ENCODE results near the gene C10orf95. TPM values are rescaled to one million over a fixed set of nuclear protein-coding genes. Genes with fewer than 3 reads are reported as not detected.

The C10orf95 gene
- total RNA-seq, 2 experiments from 2014 or later = 0.20 to 0.36 TPM

DNA sequence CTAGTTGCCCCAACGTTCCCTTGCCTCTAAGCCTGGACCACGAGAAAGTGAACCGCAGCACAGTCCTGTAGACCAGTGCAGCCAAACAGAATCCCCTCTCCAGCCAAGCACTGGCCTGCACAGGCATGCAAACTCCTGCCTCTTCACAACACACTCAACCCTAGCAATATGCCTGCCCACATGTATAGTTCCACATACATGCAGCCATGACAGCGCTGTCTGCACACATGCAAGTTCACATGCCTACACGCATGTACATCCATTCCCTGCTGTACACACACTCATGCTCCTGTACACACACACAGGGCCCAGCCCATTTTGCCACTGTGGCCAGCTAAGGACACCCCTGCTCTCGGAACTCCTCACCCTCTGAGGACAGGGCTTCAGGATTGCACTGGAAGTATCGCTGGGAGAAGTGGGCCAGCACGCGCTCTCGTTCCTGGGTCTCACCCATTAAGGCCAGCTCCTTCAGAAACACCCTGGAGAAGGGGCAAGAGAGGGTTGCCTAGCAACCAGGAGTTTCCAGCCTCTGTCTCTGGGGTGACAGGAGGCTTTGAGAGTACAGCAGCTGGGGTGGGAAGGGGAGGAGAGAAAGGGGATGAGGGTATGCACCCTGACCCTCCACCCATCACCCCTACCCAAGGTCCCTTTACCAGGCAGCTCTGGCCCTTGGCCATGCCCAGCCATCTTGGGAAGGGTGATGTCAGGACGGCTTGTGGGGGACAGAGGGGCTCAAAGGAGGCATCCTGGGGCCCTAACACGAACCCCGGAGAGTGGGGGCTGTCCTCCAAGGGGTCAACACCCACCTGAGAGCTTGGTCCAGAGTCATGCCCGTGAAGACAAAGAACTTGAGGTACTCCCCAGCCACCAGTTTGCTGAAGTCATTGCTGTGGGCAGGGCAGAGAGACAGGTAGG lies 39.7 kb downstream of the C10orf95 start:
- no peak for DNase-seq
- Mint-ChIP-seq H3K36me3 (ENCODE audit: low read depth) (no peaks in the 10 kb centered on the region), H3K4me3 (peak overlapping the region; percentile 80), H3K9me3 (no peaks in the 10 kb centered on the region), H3K27ac (no peak overlapping the region), H3K4me1 (ENCODE audit: low read depth) (peaks cover 38% of the 10 kb centered on the region), H3K27me3 (peaks cover 13% of the 10 kb centered on the region)
- TF ChIP-seq, protein P1, sequence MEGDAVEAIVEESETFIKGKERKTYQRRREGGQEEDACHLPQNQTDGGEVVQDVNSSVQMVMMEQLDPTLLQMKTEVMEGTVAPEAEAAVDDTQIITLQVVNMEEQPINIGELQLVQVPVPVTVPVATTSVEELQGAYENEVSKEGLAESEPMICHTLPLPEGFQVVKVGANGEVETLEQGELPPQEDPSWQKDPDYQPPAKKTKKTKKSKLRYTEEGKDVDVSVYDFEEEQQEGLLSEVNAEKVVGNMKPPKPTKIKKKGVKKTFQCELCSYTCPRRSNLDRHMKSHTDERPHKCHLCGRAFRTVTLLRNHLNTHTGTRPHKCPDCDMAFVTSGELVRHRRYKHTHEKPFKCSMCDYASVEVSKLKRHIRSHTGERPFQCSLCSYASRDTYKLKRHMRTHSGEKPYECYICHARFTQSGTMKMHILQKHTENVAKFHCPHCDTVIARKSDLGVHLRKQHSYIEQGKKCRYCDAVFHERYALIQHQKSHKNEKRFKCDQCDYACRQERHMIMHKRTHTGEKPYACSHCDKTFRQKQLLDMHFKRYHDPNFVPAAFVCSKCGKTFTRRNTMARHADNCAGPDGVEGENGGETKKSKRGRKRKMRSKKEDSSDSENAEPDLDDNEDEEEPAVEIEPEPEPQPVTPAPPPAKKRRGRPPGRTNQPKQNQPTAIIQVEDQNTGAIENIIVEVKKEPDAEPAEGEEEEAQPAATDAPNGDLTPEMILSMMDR (IDR thresholded peaks at IDR 0.05) = no peak
- POLR2A ChIA-PET = interaction anchor here (0.7 to 6.1 kb wide), 7 partner anchors 9 to 251 kb away, joined by 3 to 107 read pairs (median 6); partner anchors contain the start of genes FBXL15 and NFKB2
- CTCF ChIA-PET = interaction anchor here (1.3 to 5.5 kb wide), 5 partner anchors 11 to 74 kb away, joined by 3 to 57 read pairs (median 18); partner anchors contain the start of gene NFKB2
- ATAC-seq = no peak
- intact Hi-C loops (cut with micrococcal nuclease) = loop anchor here (5.0 kb wide), 1 partner anchor 344 kb away; the partner anchor contains the start of gene HPS6

DNA sequence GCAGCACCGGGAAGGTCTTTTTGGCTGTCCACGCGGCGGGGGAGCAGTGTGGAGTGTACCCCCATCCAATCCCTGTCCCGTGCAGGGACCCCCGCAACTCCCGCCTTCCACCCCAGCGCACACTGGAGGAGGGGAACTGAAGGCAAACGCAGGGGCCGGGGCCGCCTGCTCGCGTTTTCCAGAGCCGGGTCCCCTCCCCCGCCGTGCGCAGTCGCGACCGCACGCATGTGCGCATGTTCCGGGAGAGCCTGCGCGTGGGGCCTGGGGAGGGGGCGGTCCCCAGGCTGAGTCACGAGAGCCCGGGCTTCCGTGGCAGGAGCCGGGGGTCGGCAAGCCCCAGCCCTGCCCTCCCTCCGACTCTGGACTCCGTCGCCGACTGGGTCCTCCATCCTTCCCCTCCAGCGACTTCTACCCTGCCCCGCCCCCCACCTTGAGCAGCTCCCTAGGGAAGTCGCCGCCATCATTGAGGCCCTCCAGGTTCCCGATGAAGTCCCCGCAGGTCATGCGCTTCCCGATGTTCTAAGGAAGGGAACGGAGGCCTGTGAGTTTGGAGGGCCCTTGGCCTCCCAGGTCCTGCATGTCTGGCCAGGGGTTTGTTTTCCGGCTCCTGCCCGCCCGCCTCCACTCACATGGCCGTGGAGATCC lies 40.8 kb downstream of the C10orf95 start:
- peak overlapping the region; percentile 62 for H3K27ac Mint-ChIP-seq
- no peaks in the 10 kb centered on the region for H3K9me3 Mint-ChIP-seq
- peaks cover 8% of the 10 kb centered on the region for H3K27me3 Mint-ChIP-seq
- ATAC-seq (peak; percentile 21), DNase-seq (peak; percentile 72)
- no peaks in the 10 kb centered on the region for H3K36me3 Mint-ChIP-seq (ENCODE audit: low read depth)
- intact Hi-C loops (cut with micrococcal nuclease) = loop anchor here (5.0 kb wide), 1 partner anchor 343 kb away; the partner anchor contains the start of gene HPS6
- POLR2A ChIA-PET = interaction anchor here (0.6 to 6.1 kb wide), 8 partner anchors 8 to 203 kb away, joined by 3 to 107 read pairs (median 4); partner anchors contain the start of genes FBXL15 and NFKB2
- H3K4me1 Mint-ChIP-seq (ENCODE audit: low read depth) = peaks cover 42% of the 10 kb centered on the region
- TF ChIP-seq, protein P1 (IDR thresholded peaks at IDR 0.05) = no peak
- CTCF ChIA-PET = interaction anchor here (1.5 to 5.5 kb wide), 5 partner anchors 11 to 75 kb away, joined by 3 to 57 read pairs (median 16); partner anchors contain the start of gene NFKB2
- peak overlapping the region; percentile 80 for H3K4me3 Mint-ChIP-seq

DNA sequence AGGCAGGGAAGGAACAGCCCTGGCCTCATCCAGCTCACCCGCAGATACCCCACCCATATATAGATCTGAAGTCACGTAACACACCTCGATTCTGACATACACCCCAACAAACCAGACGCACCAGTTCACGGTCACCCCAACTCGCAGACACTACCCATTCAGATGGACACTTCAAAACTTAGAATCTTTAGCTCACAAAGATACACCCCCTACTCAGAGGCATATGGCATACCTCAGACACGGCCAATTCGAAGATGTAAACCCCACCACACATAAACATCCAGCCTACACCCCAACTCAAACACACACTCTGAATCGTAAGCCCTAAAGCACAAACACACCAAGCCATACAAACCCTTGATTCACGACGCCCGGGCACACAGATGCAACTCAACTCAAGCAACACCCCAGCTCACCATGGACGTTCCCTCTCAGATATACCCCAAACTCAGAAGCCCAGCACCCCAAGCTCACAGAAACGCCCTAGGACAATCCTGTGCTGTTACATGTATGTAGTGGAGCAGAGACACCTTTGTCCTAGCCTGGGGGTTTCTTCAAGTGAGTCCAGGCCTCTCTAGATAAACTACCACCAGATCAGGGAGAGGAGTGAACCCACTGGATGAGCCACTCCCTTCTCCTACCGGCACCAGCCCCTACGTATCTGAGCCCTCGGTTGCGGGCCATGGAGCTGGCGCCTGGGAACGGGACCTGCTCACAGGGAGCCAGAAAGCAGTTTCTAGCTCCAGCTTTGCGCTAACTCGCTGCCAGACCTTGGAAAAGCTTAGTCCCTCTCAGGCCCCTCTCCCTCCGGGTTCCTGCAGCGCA lies 41.5 kb downstream of the C10orf95 start:
- intact Hi-C loops (cut with micrococcal nuclease) = loop anchor here (5.0 kb wide), 1 partner anchor 343 kb away; the partner anchor contains the start of gene HPS6
- ATAC-seq = no peak
- Mint-ChIP-seq H3K27me3 (peaks cover 7% of the 10 kb centered on the region), H3K27ac (peak overlapping the region; percentile 62), H3K4me1 (ENCODE audit: low read depth) (peaks cover 42% of the 10 kb centered on the region), H3K36me3 (ENCODE audit: low read depth) (no peaks in the 10 kb centered on the region), H3K9me3 (no peaks in the 10 kb centered on the region), H3K4me3 (peak overlapping the region; percentile 80)
- POLR2A ChIA-PET = interaction anchor here (0.6 to 6.1 kb wide), 10 partner anchors 8 to 203 kb away, joined by 3 to 107 read pairs (median 4); partner anchors contain the start of genes C10orf95, FBXL15, GBF1 and NFKB2
- TF ChIP-seq, protein P1 (IDR thresholded peaks at IDR 0.05) = no peak
- DNase-seq = peak; percentile 22
- CTCF ChIA-PET = interaction anchor here (1.0 to 5.5 kb wide), 10 partner anchors 8 to 180 kb away, joined by 3 to 57 read pairs (median 4); partner anchors contain the start of genes CUEDC2, FBXL15, NFKB2 and PSD

DNA sequence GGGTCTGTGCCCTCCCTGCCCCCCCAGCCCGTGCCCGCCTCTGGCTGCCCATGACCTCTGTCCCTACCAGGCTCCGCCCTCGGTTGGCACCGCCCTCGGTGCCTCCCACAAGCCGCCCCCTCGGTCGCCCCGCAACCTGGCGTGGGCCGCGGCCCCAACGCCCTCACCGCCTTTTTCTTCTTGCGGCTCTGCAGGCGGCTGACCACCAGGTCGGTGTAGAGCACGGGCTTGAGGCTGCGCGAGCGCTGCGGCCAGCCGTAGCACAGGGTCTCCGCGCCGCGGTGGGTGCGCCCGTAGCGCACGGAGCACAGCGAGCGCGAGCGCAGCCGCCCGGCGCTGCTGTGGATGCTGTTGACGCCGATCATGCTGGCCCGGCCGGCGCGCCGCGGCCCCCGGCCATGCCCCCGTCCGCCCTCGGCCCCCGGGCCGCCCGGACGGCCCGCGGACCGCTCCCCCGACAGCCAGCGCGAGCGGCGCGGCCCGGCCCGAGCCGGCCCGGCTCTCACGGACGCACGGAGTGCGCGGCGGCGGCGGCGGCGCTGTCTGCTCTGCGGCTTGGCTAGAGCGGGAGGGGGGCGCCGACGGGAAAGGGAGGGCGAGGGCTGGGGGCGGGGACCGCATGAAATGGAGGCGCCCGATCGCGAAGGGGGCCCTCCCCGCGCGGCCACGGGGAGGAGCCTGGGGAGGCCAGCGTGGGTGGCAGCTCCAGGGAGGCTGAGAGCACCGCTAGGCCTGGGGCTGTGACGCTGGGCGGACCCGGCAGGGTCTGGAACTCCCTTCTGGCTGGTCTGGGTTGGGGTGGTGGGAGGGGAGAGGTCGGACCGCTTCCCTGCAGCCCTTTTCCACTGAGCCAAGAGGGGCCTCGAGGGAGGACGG lies 42.4 kb downstream of the C10orf95 start:
- Mint-ChIP-seq H3K36me3 (ENCODE audit: low read depth) (peaks cover 3% of the 10 kb centered on the region), H3K4me3 (peak overlapping the region; percentile 80), H3K27me3 (peaks cover 7% of the 10 kb centered on the region), H3K4me1 (ENCODE audit: low read depth) (peaks cover 42% of the 10 kb centered on the region), H3K9me3 (no peaks in the 10 kb centered on the region), H3K27ac (peak overlapping the region; percentile 62)
- intact Hi-C loops (cut with micrococcal nuclease) = no loop called here
- CTCF ChIA-PET = interaction anchor here (1.0 to 5.5 kb wide), 9 partner anchors 9 to 179 kb away, joined by 3 to 57 read pairs (median 4); partner anchors contain the start of genes CUEDC2, FBXL15, NFKB2 and PSD
- DNase-seq (peak; percentile 91), ATAC-seq (peak; percentile 73)
- POLR2A ChIA-PET = interaction anchor here (0.7 to 6.1 kb wide), 7 partner anchors 12 to 164 kb away, joined by 3 to 107 read pairs (median 5); partner anchors contain the start of genes C10orf95, FBXL15, GBF1 and NFKB2
- TF ChIP-seq, protein P1 (IDR thresholded peaks at IDR 0.05) = no peak

Data from activated CD8-positive, alpha-beta T cell treated with anti-CD3 and anti-CD28 coated beads for 36 hours (primary cell).